ENCODE measurements around the gene TMEM267. TPM values are rescaled to one million over a fixed set of nuclear protein-coding genes. Genes with fewer than 3 reads are reported as not detected.
"Not testable (repeated sequence)": the region's sequence is repeated elsewhere in the genome, so short reads cannot be mapped to it uniquely, and the experiment has no call there.

TMEM267 gene
- total and polyA plus RNA-seq, 9 donors, result 6.3 to 23.0 (median 9.2) TPM

DNA sequence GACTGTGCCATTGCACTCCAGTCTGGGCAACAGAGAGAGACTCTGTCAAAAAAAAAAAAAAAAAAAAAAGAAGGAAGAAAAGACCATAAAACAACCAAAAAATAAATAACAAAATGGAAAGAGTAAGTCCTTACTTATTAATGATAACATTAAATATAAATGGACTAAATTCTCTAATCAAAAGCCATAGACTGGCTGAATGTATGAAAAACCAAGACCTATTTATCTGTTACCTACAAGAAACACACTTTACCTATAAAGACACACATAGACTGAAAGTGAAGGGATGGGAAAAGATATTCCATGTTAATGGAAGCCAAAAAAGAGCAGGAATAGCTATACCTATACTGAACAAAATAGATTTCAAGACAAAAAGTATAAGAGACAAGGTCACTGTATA, 16.6 kb downstream of the TMEM267 start:
- no peak overlapping the region for H3K4me3 ChIP-seq
- DNase-seq, result no peak

DNA sequence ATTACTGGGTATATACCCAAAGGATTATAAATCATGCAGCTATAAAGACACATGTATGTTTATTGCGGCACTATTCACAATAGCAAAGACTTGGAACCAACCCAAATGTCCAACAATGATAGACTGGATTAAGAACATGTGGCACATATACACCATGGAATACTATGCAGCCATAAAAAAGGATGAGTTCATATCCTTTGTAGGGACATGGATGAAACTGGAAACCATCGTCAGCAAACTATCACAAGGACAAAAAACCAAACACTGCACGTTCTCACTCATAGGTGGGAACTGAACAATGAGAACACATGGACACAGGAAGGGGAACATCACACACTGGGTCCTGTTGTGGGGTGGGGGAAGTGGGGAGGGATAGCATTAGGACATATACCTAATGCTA, 18.2 kb downstream of the TMEM267 start:
- H3K27me3 ChIP-seq; H3K9me3 ChIP-seq; H3K36me3 ChIP-seq; H3K4me1 ChIP-seq (ENCODE audit: insufficient read depth); intact Hi-C loops (cut with DNase I); DNase-seq; H3K27ac ChIP-seq; H3K4me3 ChIP-seq: not testable (repeated sequence)
- 97 to 98% (median 98%) methylated on average over 3 of the region's 3 CpGs for WGBS, 3 donors

More for the DNA sequence above, 16.6 kb downstream of the TMEM267 start:
- TF ChIP-seq, protein P1, sequence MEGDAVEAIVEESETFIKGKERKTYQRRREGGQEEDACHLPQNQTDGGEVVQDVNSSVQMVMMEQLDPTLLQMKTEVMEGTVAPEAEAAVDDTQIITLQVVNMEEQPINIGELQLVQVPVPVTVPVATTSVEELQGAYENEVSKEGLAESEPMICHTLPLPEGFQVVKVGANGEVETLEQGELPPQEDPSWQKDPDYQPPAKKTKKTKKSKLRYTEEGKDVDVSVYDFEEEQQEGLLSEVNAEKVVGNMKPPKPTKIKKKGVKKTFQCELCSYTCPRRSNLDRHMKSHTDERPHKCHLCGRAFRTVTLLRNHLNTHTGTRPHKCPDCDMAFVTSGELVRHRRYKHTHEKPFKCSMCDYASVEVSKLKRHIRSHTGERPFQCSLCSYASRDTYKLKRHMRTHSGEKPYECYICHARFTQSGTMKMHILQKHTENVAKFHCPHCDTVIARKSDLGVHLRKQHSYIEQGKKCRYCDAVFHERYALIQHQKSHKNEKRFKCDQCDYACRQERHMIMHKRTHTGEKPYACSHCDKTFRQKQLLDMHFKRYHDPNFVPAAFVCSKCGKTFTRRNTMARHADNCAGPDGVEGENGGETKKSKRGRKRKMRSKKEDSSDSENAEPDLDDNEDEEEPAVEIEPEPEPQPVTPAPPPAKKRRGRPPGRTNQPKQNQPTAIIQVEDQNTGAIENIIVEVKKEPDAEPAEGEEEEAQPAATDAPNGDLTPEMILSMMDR (IDR thresholded peaks at IDR 0.05), result no peak
- no peak for TF ChIP-seq EP300 (IDR thresholded peaks at IDR 0.05)
- TF ChIP-seq POLR2A (IDR thresholded peaks at IDR 0.05), result no peak
- intact Hi-C loops (cut with DNase I), result no loop called here
- no peaks in the 10 kb centered on the region for H3K36me3 ChIP-seq
- H3K27me3 ChIP-seq, result no peaks in the 10 kb centered on the region
- no peaks in the 10 kb centered on the region for H3K9me3 ChIP-seq
- H3K27ac ChIP-seq, result no peak overlapping the region
- no peaks in the 10 kb centered on the region for H3K4me1 ChIP-seq (ENCODE audit: insufficient read depth)

DNA sequence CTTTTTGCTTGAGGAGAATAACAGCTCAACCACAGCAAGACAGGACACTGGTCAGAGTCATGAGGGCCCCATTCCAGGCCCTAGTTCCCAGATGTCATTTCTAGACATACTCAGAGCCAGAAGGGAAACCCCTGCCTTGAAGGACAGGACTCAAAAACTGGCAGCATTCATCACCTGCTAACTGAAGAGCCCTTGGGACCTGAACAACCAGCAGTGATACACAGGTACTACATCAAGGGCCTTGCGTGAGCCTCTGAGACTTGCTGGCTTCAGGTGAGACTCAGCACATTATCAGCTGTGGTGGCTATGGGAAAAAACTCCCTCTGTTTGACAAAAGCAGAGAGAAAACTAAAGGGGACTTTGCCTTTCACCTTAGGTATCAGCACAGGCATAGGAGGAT, 22.6 kb downstream of the TMEM267 start:
- intact Hi-C loops (cut with DNase I), result no loop called here
- no peaks in the 10 kb centered on the region for H3K36me3 ChIP-seq
- TF ChIP-seq EP300 (IDR thresholded peaks at IDR 0.05), result no peak
- TF ChIP-seq POLR2A (IDR thresholded peaks at IDR 0.05), result no peak
- TF ChIP-seq, protein P1 (IDR thresholded peaks at IDR 0.05), result no peak
- H3K27ac ChIP-seq, result no peak overlapping the region
- no peaks in the 10 kb centered on the region for H3K4me1 ChIP-seq (ENCODE audit: insufficient read depth)
- WGBS, 3 donors, result 98 to 100% (median 100%) methylated on average over 1 of the region's 1 CpG
- H3K27me3 ChIP-seq, result no peaks in the 10 kb centered on the region
- no peak overlapping the region for H3K4me3 ChIP-seq
- H3K9me3 ChIP-seq, result no peaks in the 10 kb centered on the region
- DNase-seq, result no peak

DNA sequence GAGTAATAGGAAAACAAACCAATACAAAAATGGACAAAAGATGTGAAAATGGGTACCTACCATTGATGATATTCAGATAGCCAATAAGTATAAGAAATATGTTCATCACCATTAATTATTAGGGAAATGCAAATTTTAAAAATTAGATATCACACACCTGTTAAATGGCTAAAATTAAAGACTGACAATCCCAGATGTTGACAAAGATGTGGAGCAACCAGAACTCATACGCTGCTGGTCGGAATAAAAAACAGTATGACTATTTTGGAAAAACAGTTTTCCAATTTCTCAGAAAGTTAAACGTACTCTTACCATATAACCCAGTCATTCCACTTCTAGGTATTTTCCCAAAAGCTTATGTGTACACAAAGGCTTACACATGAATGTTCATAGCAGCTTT, 27.1 kb downstream of the TMEM267 start:
- H3K4me3 ChIP-seq, result no peak overlapping the region
- intact Hi-C loops (cut with DNase I), result no loop called here
- TF ChIP-seq, protein P1 (IDR thresholded peaks at IDR 0.05), result no peak
- no peak for TF ChIP-seq POLR2A (IDR thresholded peaks at IDR 0.05)
- no peak for TF ChIP-seq EP300 (IDR thresholded peaks at IDR 0.05)
- no peaks in the 10 kb centered on the region for H3K4me1 ChIP-seq (ENCODE audit: insufficient read depth)
- no peak overlapping the region for H3K27ac ChIP-seq
- DNase-seq, result no peak
- H3K27me3 ChIP-seq, result no peaks in the 10 kb centered on the region
- H3K9me3 ChIP-seq, result no peaks in the 10 kb centered on the region
- H3K36me3 ChIP-seq, result no peaks in the 10 kb centered on the region
- 97 to 98% (median 98%) methylated on average over 3 of the region's 3 CpGs for WGBS, 3 donors

DNA sequence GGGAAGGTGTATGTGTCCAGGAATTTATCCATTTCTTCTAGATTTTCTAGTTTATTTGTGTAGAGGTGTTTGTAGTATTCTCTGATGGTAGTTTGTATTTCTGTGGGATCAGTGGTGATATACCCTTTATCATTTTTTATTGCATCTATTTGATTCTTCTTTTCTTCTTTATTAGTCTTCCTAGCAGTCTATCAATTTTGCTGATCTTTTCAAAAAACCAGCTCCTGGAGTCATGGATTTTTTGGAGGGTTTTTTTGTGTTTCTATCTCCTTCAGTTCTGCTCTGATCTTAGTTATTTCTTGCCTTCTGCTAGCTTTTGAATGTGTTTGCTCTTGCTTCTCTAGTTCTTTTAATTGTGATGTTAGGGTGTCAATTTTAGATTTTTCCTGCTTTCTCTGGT, 42.1 kb downstream of the TMEM267 start:
- DNase-seq; intact Hi-C loops (cut with DNase I); H3K36me3 ChIP-seq; H3K27me3 ChIP-seq; H3K27ac ChIP-seq; H3K4me3 ChIP-seq; H3K4me1 ChIP-seq (ENCODE audit: insufficient read depth): not testable (repeated sequence)
- peaks cover 0 to 13% of the 10 kb centered on the region in 2 donors for H3K9me3 ChIP-seq

Measured in ovary (tissue), 9 donors.